Measurements from ENCODE around the gene SLC22A12.

SLC22A12 gene

GRCh38 chr11:64624883-64625481, 34.0 kb downstream of the SLC22A12 start:
- no peak for DNase-seq (ENCODE audit: low read depth in 2 of 2)

- no peak for DNase-seq (ENCODE audit: low read depth in 2 of 2)
Observed at GRCh38 chr11:64626637-64627036, 35.6 kb downstream of the SLC22A12 start.

GRCh38 chr11:64627371-64627770, 36.4 kb downstream of the SLC22A12 start:
- DNase-seq (ENCODE audit: low read depth in 2 of 2) = no peak

- no peak for DNase-seq (ENCODE audit: low read depth in 2 of 2)
Observed at GRCh38 chr11:64628596-64628995, 37.6 kb downstream of the SLC22A12 start.

GRCh38 chr11:64629103-64629502, 38.1 kb downstream of the SLC22A12 start:
- DNase-seq (ENCODE audit: low read depth in 2 of 2) = no peak

- no peak for DNase-seq (ENCODE audit: low read depth in 2 of 2)
Observed at GRCh38 chr11:64629796-64630562, 39.0 kb downstream of the SLC22A12 start.

GRCh38 chr11:64631675-64632074, 40.7 kb downstream of the SLC22A12 start:
- DNase-seq (ENCODE audit: low read depth in 2 of 2) = no peak

- no peak for DNase-seq (ENCODE audit: low read depth in 2 of 2)
Observed at GRCh38 chr11:64632237-64632636, 41.2 kb downstream of the SLC22A12 start.

- DNase-seq (ENCODE audit: low read depth in 2 of 2) = no peak
Observed at GRCh38 chr11:64632654-64633053, 41.6 kb downstream of the SLC22A12 start.

GRCh38 chr11:64633555-64634159, 42.6 kb downstream of the SLC22A12 start:
- no peak for DNase-seq (ENCODE audit: low read depth in 2 of 2)

GRCh38 chr11:64637334-64638017, 46.5 kb downstream of the SLC22A12 start:
- no peak for DNase-seq (ENCODE audit: low read depth in 2 of 2)

GRCh38 chr11:64638018-64638665, 47.1 kb downstream of the SLC22A12 start:
- DNase-seq (ENCODE audit: low read depth in 2 of 2) = no peak

GRCh38 chr11:64638829-64639228, 47.8 kb downstream of the SLC22A12 start:
- DNase-seq (ENCODE audit: low read depth in 2 of 2) = no peak

- no peak for DNase-seq (ENCODE audit: low read depth in 2 of 2)
Observed at GRCh38 chr11:64639885-64640284, 48.9 kb downstream of the SLC22A12 start.

GRCh38 chr11:64641596-64642417, 50.8 kb downstream of the SLC22A12 start:
- no peak for DNase-seq (ENCODE audit: low read depth in 2 of 2)

- DNase-seq (ENCODE audit: low read depth in 2 of 2) = no peak
Observed at GRCh38 chr11:64642418-64642735, 51.4 kb downstream of the SLC22A12 start.

GRCh38 chr11:64642871-64643255, 51.8 kb downstream of the SLC22A12 start:
- no peak for DNase-seq (ENCODE audit: low read depth in 2 of 2)

GRCh38 chr11:64643256-64643881, 52.3 kb downstream of the SLC22A12 start:
- DNase-seq (ENCODE audit: low read depth in 2 of 2) = no peak

- no peak for DNase-seq (ENCODE audit: low read depth in 2 of 2)
Observed at GRCh38 chr11:64643920-64644646, 53.1 kb downstream of the SLC22A12 start.

GRCh38 chr11:64644647-64645275, 53.7 kb downstream of the SLC22A12 start:
- no peak for DNase-seq (ENCODE audit: low read depth in 2 of 2)

Measured in stimulated activated CD8-positive, alpha-beta memory T cell treated with anti-CD3 and anti-CD28 coated beads, Interleukin-2, amount 100 ng/mL, for 48 hours (primary cell).